HEK293 (cell line): ENCODE results near the gene CACNA1F.
A peak's percentile ranks its signal among the peaks of the same experiment; 100 is the strongest.

ENCODE experiments used
- CTCF ChIA-PET: fragments of 350-600 bp; formaldehyde crosslinking; extraction: SDS; loops from one replicate; lab custom pipeline; 2021; ENCODE audit warnings: antibody characterized with exemption; lab: Yijun Ruan, JAX
- POLR2A ChIA-PET: fragments of 300-600 bp; formaldehyde crosslinking; extraction: SDS; loops from one replicate; lab custom pipeline; 2020; ENCODE audit warnings: antibody characterized with exemption, inconsistent platforms; lab: Yijun Ruan, JAX
- H3K27ac ChIP-seq: fragments of 200-500 bp; sonication (Bioruptor generic); 2 replicates; pipeline ENCODE4 v1.5.1; 2014; ENCODE audit warnings: low read depth, low read length, control low read depth, inconsistent platforms; ENCODE audit errors: extremely low read depth
- H3K36me3 ChIP-seq, 2 experiments: fragments of 200-500 bp in 1 of 2; sonication (Bioruptor generic) in 1 of 2; 1 replicate in 1 of 2; 2 replicates in 1 of 2; pipeline ENCODE4 v1.5.1; 2014 to 2017; ENCODE audit warnings: inconsistent platforms in 2 of 2, low read length in 2 of 2; ENCODE audit not compliant: control insufficient read depth in 2 of 2, insufficient read depth in 1 of 2
- H3K4me1 ChIP-seq: fragments of 200-500 bp; sonication (Bioruptor generic); 2 replicates; pipeline ENCODE4 v1.5.1; 2014; ENCODE audit warnings: mild to moderate bottlenecking, low read length, inconsistent platforms; ENCODE audit not compliant: control insufficient read depth, insufficient read depth
- H3K4me3 ChIP-seq: 2 replicates; pipeline ENCODE4 v1.5.1; 2011; ENCODE audit warnings: low read depth, mild to moderate bottlenecking, control low read depth, low read length, moderate library complexity
- H3K9me3 ChIP-seq: fragments of 200-500 bp; sonication (Bioruptor generic); 2 replicates; pipeline ENCODE4 v1.5.1; 2014; ENCODE audit warnings: low read depth, low read length, inconsistent platforms; ENCODE audit not compliant: control insufficient read depth, insufficient read depth
- FEZF1 ChIP-seq: fragments of 450-650 bp; formaldehyde crosslinking; IDR thresholded peaks from 2 replicates; pipeline ENCODE4 v1.5.1; 2016; ENCODE audit warnings: missing biosample characterization, missing genetic modification characterization
- GFI1B ChIP-seq: fragments of 450-650 bp; formaldehyde crosslinking; IDR thresholded peaks from 2 replicates; pipeline ENCODE4 v1.5.1; 2016; ENCODE audit warnings: missing biosample characterization, missing genetic modification characterization
- PRDM1 ChIP-seq: fragments of 450-650 bp; formaldehyde crosslinking; IDR thresholded peaks from 2 replicates; pipeline ENCODE4; 2016; ENCODE audit warnings: missing biosample characterization, missing genetic modification characterization
- SP3 ChIP-seq: fragments of 450-650 bp; formaldehyde crosslinking; IDR thresholded peaks from 2 replicates; pipeline ENCODE4 v1.5.1; 2016; ENCODE audit warnings: missing biosample characterization, missing genetic modification characterization
- SP7 ChIP-seq: fragments of 450-650 bp; formaldehyde crosslinking; IDR thresholded peaks from 2 replicates; pipeline ENCODE4 v1.5.1; 2016; ENCODE audit warnings: missing biosample characterization, missing genetic modification characterization
- YY1 ChIP-seq: fragments of 450-650 bp; formaldehyde crosslinking; IDR thresholded peaks from 2 replicates; pipeline ENCODE4 v1.5.1; 2018; ENCODE audit warnings: missing biosample characterization, missing genetic modification characterization
- ZBTB1 ChIP-seq: fragments of 450-650 bp; formaldehyde crosslinking; IDR thresholded peaks from 2 replicates; pipeline ENCODE4 v1.5.1; 2016; ENCODE audit warnings: missing biosample characterization, missing genetic modification characterization
- ZEB2 ChIP-seq: fragments of 450-650 bp; formaldehyde crosslinking; IDR thresholded peaks from 2 replicates; pipeline ENCODE4 v1.5.1; 2016; ENCODE audit warnings: missing biosample characterization, missing genetic modification characterization
- ZFP37 ChIP-seq: fragments of 450-650 bp; formaldehyde crosslinking; IDR thresholded peaks from 2 replicates; pipeline ENCODE4 v1.5.1; 2016; ENCODE audit warnings: missing biosample characterization, missing genetic modification characterization
- ZNF133 ChIP-seq: fragments of 450-650 bp; formaldehyde crosslinking; IDR thresholded peaks from 2 replicates; pipeline ENCODE4 v1.5.1; 2016; ENCODE audit warnings: missing biosample characterization, missing genetic modification characterization
- ZNF146 ChIP-seq: fragments of 450-650 bp; formaldehyde crosslinking; IDR thresholded peaks from 2 replicates; pipeline ENCODE4 v1.5.1; 2016; ENCODE audit warnings: missing biosample characterization, missing genetic modification characterization
- ZNF175 ChIP-seq: fragments of 450-650 bp; formaldehyde crosslinking; IDR thresholded peaks from 2 replicates; pipeline ENCODE4 v1.5.1; 2016; ENCODE audit warnings: missing biosample characterization, missing genetic modification characterization
- ZNF184 ChIP-seq: fragments of 450-650 bp; IDR thresholded peaks from 2 replicates; pipeline ENCODE4 v1.5.1; 2018; ENCODE audit warnings: missing biosample characterization, mild to moderate bottlenecking, missing genetic modification characterization
- ZNF223 ChIP-seq: fragments of 450-650 bp; formaldehyde crosslinking; IDR thresholded peaks from 2 replicates; pipeline ENCODE4 v1.5.1; 2016; ENCODE audit warnings: missing biosample characterization, missing genetic modification characterization
- ZNF366 ChIP-seq: fragments of 450-650 bp; formaldehyde crosslinking; conservative IDR thresholded peaks from 2 replicates; pipeline ENCODE4 v1.5.1; 2016; ENCODE audit warnings: missing biosample characterization, missing genetic modification characterization
- ZNF624 ChIP-seq: fragments of 450-650 bp; formaldehyde crosslinking; IDR thresholded peaks from 2 replicates; pipeline ENCODE4 v1.5.1; 2017; ENCODE audit warnings: missing biosample characterization, missing genetic modification characterization
- ZNF776 ChIP-seq: fragments of 450-650 bp; formaldehyde crosslinking; IDR thresholded peaks from 2 replicates; pipeline ENCODE4 v1.5.0; 2017; ENCODE audit warnings: missing biosample characterization, missing genetic modification characterization, borderline replicate concordance
- TF ChIP-seq, protein P1 (sequence below): fragments of 450-650 bp; formaldehyde crosslinking; IDR thresholded peaks from 2 replicates; pipeline ENCODE4 v1.5.1; 2017; ENCODE audit warnings: missing biosample characterization, missing genetic modification characterization
- TF ChIP-seq, protein P2 (sequence below): fragments of 450-650 bp; formaldehyde crosslinking; IDR thresholded peaks from 2 replicates; pipeline ENCODE4 v1.5.1; 2016; ENCODE audit warnings: missing biosample characterization, missing genetic modification characterization, borderline replicate concordance
- TF ChIP-seq, protein P3 (sequence below): fragments of 450-650 bp; formaldehyde crosslinking; IDR thresholded peaks from 2 replicates; pipeline ENCODE4 v1.5.1; 2016; ENCODE audit warnings: missing biosample characterization, missing genetic modification characterization
- TF ChIP-seq, protein P4 (sequence below): fragments of 450-650 bp; formaldehyde crosslinking; IDR thresholded peaks from 2 replicates; pipeline ENCODE4 v1.5.1; 2016; ENCODE audit warnings: missing biosample characterization, missing genetic modification characterization, borderline replicate concordance
- TF ChIP-seq, protein P5 (sequence below): fragments of 450-650 bp; formaldehyde crosslinking; IDR thresholded peaks from 2 replicates; pipeline ENCODE4 v1.5.1; 2016; ENCODE audit warnings: missing biosample characterization, missing genetic modification characterization

The CACNA1F gene

DNA sequence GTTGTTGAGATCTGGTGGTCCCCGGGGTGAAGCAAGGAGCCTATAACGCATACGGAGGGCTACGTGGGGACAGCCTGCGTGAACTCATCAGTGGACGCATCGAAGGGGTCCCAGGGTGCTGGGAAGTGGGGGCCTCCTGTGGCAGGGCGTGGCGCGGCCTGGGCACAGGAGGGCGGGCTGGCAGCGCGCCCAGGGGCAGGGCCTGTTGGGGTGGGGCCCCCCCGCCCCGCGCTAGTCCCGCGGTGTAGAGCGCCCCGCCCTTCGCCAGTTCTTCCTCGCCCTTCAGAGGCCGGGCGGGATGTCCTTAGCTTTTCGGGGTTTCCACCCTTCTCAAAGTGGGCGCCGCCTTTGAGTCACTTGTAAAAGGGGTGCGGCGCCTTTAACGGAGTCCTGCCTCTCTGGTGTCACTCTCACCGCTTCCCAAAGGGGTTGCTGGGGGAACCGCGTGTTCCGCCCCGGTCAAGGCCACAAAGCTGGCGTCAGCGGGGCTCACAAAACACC, 60.8 kb downstream of the CACNA1F start:
- H3K9me3 ChIP-seq = no peaks in the 10 kb centered on the region
- H3K4me1 ChIP-seq = peaks cover under 1% of the 10 kb centered on the region; the same call in 1 of the 2 replicates
- ChIA-PET POLR2A (interaction anchor here (0.6 to 2.5 kb wide), 6 partner anchors 9 to 574 kb away, joined by 3 to 18 read pairs (median 6); no protein-coding TSS in a partner anchor), CTCF (interaction anchor here (0.6 to 0.7 kb wide), 2 partner anchors 14 to 628 kb away, joined by 3 read pairs; no protein-coding TSS in a partner anchor)
- peak overlapping the region; percentile 94 for H3K27ac ChIP-seq
- peaks cover 11 to 12% of the 10 kb centered on the region in 2 experiments; a peak in 2 of 3 replicates for H3K36me3 ChIP-seq
- peak overlapping the region; percentile 52 for H3K4me3 ChIP-seq
- TF ChIP-seq SP3 (tag by site-specific recombination) (peak; percentile 79), SP7 (tag by site-specific recombination) (no peak; the same call in 1 of the 2 replicates), GFI1B (tag by site-specific recombination) (no peak), ZNF223 (no peak), ZNF184 (tag by site-specific recombination) (peak; percentile 53; the same call in 1 of the 2 replicates), ZNF133 (no peak), ZNF624 (tag by site-specific recombination) (no peak), ZBTB1 (tag by site-specific recombination) (peak; percentile 39; the same call in 1 of the 2 replicates), ZNF366 (tag by site-specific recombination) (no peak), YY1 (tag by site-specific recombination) (no peak), PRDM1 (tag by site-specific recombination) (no peak), ZNF175 (tag by site-specific recombination) (no peak), FEZF1 (tag by site-specific recombination) (no peak), ZNF146 (no peak), ZFP37 (no peak), ZEB2 (tag by site-specific recombination) (peak; percentile 52; the same call in 1 of the 2 replicates), ZNF776 (no peak)
- TF ChIP-seq, protein P1, sequence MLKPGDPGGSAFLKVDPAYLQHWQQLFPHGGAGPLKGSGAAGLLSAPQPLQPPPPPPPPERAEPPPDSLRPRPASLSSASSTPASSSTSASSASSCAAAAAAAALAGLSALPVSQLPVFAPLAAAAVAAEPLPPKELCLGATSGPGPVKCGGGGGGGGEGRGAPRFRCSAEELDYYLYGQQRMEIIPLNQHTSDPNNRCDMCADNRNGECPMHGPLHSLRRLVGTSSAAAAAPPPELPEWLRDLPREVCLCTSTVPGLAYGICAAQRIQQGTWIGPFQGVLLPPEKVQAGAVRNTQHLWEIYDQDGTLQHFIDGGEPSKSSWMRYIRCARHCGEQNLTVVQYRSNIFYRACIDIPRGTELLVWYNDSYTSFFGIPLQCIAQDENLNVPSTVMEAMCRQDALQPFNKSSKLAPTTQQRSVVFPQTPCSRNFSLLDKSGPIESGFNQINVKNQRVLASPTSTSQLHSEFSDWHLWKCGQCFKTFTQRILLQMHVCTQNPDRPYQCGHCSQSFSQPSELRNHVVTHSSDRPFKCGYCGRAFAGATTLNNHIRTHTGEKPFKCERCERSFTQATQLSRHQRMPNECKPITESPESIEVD (tag by site-specific recombination) = no peak
- TF ChIP-seq, protein P2, sequence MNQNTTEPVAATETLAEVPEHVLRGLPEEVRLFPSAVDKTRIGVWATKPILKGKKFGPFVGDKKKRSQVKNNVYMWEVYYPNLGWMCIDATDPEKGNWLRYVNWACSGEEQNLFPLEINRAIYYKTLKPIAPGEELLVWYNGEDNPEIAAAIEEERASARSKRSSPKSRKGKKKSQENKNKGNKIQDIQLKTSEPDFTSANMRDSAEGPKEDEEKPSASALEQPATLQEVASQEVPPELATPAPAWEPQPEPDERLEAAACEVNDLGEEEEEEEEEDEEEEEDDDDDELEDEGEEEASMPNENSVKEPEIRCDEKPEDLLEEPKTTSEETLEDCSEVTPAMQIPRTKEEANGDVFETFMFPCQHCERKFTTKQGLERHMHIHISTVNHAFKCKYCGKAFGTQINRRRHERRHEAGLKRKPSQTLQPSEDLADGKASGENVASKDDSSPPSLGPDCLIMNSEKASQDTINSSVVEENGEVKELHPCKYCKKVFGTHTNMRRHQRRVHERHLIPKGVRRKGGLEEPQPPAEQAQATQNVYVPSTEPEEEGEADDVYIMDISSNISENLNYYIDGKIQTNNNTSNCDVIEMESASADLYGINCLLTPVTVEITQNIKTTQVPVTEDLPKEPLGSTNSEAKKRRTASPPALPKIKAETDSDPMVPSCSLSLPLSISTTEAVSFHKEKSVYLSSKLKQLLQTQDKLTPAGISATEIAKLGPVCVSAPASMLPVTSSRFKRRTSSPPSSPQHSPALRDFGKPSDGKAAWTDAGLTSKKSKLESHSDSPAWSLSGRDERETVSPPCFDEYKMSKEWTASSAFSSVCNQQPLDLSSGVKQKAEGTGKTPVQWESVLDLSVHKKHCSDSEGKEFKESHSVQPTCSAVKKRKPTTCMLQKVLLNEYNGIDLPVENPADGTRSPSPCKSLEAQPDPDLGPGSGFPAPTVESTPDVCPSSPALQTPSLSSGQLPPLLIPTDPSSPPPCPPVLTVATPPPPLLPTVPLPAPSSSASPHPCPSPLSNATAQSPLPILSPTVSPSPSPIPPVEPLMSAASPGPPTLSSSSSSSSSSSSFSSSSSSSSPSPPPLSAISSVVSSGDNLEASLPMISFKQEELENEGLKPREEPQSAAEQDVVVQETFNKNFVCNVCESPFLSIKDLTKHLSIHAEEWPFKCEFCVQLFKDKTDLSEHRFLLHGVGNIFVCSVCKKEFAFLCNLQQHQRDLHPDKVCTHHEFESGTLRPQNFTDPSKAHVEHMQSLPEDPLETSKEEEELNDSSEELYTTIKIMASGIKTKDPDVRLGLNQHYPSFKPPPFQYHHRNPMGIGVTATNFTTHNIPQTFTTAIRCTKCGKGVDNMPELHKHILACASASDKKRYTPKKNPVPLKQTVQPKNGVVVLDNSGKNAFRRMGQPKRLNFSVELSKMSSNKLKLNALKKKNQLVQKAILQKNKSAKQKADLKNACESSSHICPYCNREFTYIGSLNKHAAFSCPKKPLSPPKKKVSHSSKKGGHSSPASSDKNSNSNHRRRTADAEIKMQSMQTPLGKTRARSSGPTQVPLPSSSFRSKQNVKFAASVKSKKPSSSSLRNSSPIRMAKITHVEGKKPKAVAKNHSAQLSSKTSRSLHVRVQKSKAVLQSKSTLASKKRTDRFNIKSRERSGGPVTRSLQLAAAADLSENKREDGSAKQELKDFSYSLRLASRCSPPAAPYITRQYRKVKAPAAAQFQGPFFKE (tag by site-specific recombination) = no peak
- TF ChIP-seq, protein P3, sequence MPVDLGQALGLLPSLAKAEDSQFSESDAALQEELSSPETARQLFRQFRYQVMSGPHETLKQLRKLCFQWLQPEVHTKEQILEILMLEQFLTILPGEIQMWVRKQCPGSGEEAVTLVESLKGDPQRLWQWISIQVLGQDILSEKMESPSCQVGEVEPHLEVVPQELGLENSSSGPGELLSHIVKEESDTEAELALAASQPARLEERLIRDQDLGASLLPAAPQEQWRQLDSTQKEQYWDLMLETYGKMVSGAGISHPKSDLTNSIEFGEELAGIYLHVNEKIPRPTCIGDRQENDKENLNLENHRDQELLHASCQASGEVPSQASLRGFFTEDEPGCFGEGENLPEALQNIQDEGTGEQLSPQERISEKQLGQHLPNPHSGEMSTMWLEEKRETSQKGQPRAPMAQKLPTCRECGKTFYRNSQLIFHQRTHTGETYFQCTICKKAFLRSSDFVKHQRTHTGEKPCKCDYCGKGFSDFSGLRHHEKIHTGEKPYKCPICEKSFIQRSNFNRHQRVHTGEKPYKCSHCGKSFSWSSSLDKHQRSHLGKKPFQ = 0 out of 2 replicates have a peak, but pooled peaks have one; percentile 13
- TF ChIP-seq, protein P4, sequence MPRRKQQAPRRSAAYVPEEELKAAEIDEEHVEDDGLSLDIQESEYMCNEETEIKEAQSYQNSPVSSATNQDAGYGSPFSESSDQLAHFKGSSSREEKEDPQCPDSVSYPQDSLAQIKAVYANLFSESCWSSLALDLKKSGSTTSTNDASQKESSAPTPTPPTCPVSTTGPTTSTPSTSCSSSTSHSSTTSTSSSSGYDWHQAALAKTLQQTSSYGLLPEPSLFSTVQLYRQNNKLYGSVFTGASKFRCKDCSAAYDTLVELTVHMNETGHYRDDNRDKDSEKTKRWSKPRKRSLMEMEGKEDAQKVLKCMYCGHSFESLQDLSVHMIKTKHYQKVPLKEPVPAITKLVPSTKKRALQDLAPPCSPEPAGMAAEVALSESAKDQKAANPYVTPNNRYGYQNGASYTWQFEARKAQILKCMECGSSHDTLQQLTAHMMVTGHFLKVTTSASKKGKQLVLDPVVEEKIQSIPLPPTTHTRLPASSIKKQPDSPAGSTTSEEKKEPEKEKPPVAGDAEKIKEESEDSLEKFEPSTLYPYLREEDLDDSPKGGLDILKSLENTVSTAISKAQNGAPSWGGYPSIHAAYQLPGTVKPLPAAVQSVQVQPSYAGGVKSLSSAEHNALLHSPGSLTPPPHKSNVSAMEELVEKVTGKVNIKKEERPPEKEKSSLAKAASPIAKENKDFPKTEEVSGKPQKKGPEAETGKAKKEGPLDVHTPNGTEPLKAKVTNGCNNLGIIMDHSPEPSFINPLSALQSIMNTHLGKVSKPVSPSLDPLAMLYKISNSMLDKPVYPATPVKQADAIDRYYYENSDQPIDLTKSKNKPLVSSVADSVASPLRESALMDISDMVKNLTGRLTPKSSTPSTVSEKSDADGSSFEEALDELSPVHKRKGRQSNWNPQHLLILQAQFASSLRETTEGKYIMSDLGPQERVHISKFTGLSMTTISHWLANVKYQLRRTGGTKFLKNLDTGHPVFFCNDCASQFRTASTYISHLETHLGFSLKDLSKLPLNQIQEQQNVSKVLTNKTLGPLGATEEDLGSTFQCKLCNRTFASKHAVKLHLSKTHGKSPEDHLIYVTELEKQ (tag by site-specific recombination) = no peak
- TF ChIP-seq, protein P5, sequence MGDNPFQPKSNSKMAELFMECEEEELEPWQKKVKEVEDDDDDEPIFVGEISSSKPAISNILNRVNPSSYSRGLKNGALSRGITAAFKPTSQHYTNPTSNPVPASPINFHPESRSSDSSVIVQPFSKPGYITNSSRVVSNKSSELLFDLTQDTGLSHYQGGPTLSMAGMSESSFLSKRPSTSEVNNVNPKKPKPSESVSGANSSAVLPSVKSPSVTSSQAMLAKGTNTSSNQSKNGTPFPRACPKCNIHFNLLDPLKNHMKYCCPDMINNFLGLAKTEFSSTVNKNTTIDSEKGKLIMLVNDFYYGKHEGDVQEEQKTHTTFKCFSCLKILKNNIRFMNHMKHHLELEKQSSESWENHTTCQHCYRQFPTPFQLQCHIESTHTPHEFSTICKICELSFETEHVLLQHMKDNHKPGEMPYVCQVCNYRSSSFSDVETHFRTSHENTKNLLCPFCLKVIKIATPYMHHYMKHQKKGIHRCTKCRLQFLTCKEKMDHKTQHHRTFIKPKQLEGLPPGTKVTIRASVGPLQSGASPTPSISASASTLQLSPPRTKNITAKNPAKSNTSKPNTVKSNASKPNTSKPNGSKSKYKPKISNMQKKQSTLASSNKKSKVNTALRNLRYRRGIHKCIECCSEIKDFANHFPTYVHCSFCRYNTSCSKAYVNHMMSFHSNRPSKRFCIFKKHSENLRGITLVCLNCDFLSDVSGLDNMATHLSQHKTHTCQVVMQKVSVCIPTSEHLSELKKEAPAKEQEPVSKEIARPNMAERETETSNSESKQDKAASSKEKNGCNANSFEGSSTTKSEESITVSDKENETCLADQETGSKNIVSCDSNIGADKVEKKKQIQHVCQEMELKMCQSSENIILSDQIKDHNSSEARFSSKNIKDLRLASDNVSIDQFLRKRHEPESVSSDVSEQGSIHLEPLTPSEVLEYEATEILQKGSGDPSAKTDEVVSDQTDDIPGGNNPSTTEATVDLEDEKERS = no peak
